Brain microvascular endothelial cell (primary cell): ENCODE measurements around the gene LTBP1.
"Not testable (repeated sequence)": the region's sequence is repeated elsewhere in the genome, so short reads cannot be mapped to it uniquely, and the experiment has no call there.

Experiments used
- DNase-seq: peaks from one replicate; pipeline ENCODE4 v3.0.0-alpha.2; 2020
- H3K27ac ChIP-seq: fragments of 250-450 bp; sonication (Bioruptor Pico); 2 replicates; pipeline ENCODE4 v1.5.1; 2020; ENCODE audit warnings: mild to moderate bottlenecking, moderate library complexity
- H3K27me3 ChIP-seq: fragments of 250-450 bp; sonication (Bioruptor Pico); replicated peaks from 2 replicates; pipeline ENCODE4 v1.5.1; 2020; ENCODE audit warnings: mild to moderate bottlenecking
- H3K36me3 ChIP-seq: fragments of 250-450 bp; sonication (Bioruptor Pico); replicated peaks from 2 replicates; pipeline ENCODE4 v1.5.1; 2020; ENCODE audit warnings: mild to moderate bottlenecking
- H3K4me3 ChIP-seq: 2 replicates; pipeline ENCODE4 v1.5.1; 2011; ENCODE audit warnings: low read depth, mild to moderate bottlenecking, control low read depth, low read length, moderate library complexity
- in situ Hi-C: cut with HindIII; loops from 2 replicates; pipeline ENCODE4 v1.10.0; 2017; ENCODE audit warnings: low sequenced_read_pairs, low pct_ligation_motif_present
- TF ChIP-seq, protein P1 (sequence below): IDR thresholded peaks from 2 replicates; pipeline ENCODE4 v1.5.1; 2011; ENCODE audit warnings: low read depth, mild to moderate bottlenecking, moderate library complexity, low read length, control low read depth, inconsistent platforms; ENCODE audit errors: missing control alignments

The LTBP1 gene

DNA sequence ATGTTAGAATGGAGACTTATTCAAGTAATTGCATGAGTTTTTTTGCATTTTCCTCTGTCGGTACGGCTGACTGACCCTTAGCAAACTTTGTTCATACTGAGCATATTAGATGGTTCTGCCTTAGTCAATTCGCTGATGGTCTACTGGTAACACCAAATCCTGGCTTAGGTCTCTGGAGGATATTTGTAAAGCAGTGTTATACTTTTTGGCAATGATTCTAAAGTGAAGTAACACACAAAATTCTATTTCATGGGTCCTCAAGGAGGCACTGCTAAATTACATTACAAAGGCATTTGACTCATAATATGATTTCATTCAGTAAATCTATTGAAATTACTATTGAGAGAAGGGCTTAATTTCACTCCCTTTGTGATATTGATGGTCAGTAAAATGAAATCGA lies 282.9 kb downstream of the LTBP1 start:
- in situ Hi-C loops = no loop called here
- TF ChIP-seq, protein P1, sequence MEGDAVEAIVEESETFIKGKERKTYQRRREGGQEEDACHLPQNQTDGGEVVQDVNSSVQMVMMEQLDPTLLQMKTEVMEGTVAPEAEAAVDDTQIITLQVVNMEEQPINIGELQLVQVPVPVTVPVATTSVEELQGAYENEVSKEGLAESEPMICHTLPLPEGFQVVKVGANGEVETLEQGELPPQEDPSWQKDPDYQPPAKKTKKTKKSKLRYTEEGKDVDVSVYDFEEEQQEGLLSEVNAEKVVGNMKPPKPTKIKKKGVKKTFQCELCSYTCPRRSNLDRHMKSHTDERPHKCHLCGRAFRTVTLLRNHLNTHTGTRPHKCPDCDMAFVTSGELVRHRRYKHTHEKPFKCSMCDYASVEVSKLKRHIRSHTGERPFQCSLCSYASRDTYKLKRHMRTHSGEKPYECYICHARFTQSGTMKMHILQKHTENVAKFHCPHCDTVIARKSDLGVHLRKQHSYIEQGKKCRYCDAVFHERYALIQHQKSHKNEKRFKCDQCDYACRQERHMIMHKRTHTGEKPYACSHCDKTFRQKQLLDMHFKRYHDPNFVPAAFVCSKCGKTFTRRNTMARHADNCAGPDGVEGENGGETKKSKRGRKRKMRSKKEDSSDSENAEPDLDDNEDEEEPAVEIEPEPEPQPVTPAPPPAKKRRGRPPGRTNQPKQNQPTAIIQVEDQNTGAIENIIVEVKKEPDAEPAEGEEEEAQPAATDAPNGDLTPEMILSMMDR = no peak
- no peak for DNase-seq
- peak overlapping the region; percentile 29 for H3K27ac ChIP-seq
- peaks cover 25% of the 10 kb centered on the region for H3K36me3 ChIP-seq
- H3K27me3 ChIP-seq = no peaks in the 10 kb centered on the region
- no peak overlapping the region for H3K4me3 ChIP-seq

DNA sequence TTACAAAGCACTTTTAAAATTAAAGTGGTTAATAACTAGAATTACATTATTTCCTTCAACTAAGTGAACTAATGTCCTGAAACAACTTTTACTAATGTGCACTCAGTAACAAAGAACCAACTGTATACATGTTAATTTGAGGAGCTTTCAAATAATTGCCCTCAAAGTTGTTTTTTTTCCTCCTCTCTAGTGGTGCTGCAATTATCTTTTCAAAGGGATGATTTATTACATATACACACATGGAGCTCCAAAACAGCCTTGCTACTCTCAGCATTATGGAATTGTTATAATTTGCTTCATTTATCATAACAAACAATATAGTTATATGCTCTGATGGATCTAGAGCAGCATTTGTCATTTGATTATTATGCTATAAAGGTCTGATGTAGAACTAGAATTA lies 283.4 kb downstream of the LTBP1 start:
- no peak for DNase-seq
- in situ Hi-C loops = no loop called here
- TF ChIP-seq, protein P1 = no peak
- Histone ChIP-seq H3K4me3 (no peak overlapping the region), H3K36me3 (peaks cover 28% of the 10 kb centered on the region), H3K27ac (peak overlapping the region; percentile 29), H3K27me3 (no peaks in the 10 kb centered on the region)

DNA sequence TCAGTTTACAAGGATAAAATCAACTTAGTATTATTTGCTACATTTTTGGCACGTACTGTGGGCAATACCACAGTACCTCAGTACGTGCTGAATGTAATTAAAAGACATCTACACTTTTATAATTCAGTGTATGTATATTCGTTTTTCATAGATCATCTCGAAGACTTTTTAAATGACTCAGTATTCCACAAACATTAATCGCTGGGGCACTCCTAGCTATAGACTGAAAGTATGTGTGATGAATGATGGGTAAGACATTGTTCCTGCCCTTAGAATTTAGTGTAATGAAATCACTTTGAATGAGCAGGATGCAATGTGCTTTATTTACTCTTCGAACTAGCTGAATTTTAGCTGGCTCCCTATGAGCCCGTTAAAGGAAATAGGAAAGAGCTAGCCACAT lies 284.1 kb downstream of the LTBP1 start:
- no peaks in the 10 kb centered on the region for H3K27me3 ChIP-seq
- TF ChIP-seq, protein P1 = no peak
- DNase-seq = no peak
- in situ Hi-C loops = no loop called here
- H3K36me3 ChIP-seq = peaks cover 27% of the 10 kb centered on the region
- no peak overlapping the region for H3K4me3 ChIP-seq
- peak overlapping the region; percentile 29 for H3K27ac ChIP-seq

DNA sequence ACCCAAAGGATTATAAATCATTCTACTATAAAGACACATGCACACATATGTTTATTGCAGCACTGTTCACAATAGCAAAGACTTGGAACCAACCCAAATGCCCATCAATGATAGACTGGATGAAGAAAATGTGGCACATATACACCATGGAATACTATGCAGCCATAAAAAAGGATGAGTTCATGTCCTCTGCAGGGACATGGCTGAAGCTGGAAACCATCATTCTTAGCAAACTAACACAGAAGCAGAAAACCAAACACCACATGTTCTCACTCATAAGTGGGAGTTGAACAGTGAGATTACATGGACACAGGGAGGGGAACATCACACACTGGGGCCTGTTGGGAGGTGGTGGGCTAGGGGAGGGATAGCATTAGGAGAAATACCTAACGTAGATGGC lies 288.8 kb downstream of the LTBP1 start:
- DNase-seq, H3K4me3 ChIP-seq, H3K27me3 ChIP-seq, in situ Hi-C loops: not testable (repeated sequence)
- peaks cover 33% of the 10 kb centered on the region for H3K36me3 ChIP-seq
- H3K27ac ChIP-seq = peak overlapping the region; percentile 90

DNA sequence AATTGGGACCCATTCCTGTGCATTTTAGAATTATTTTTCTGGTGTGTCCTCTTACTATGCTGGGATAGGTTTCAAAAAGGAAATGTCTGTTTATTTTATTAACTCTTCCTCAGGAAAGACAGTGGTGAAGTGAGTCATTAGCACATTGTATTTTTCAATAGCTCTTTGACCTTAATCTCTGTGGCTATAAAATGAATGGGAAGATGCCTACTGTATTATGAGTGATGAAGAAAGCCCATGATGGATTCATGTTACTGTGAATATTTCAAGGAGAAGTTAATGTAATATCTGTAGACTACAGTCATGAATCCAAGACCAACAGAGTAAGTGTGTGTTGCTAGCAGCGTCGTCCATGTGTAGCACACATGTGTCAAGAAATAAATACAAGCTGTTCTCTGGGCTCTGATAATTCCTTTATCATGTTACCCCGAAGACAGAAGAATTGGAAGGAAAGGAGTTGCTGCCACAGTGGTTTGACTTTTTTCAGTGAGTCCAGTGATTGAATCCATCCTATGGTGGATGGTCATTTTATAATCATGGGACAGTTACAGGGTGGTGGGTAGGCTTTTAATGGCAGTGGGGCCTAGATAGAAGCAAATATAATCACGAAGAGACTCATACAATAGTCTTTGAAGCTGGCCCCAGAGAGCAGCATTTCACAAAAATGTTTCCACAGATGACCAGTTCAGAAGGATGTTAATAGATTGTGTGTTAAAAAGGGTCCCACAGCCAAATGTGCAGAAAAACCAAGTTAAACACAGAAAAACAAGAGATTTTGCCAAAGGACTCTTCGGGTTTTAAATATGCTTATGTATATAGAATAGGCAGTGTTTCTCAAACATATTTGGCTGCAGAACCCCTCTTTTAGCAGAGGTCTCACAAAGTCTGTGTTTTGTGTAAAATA lies 290.0 kb downstream of the LTBP1 start:
- in situ Hi-C loops = no loop called here
- no peaks in the 10 kb centered on the region for H3K27me3 ChIP-seq
- no peak overlapping the region for H3K4me3 ChIP-seq
- peak overlapping the region; percentile 90 for H3K27ac ChIP-seq
- no peak for DNase-seq
- TF ChIP-seq, protein P1 = no peak
- H3K36me3 ChIP-seq = peaks cover 27% of the 10 kb centered on the region

DNA sequence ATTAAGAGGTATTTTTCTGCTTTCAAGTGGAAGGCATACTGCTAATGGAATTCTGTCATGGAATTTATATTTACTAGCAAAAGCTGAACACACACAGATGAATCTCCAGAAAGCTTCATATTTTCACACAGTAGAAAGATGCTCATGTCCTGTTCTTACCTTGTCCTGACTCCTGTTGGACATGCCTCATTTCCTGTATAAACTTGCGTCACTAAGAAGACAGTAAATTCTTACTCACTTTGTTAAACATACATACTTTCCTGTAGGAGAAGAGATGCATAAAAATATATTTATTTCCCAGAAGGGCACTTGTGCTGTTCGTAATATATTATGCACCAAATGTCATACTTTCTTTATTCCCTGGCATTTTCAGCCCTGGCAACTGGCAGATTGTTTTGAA lies 291.4 kb downstream of the LTBP1 start:
- Histone ChIP-seq H3K36me3 (peaks cover 27% of the 10 kb centered on the region), H3K4me3 (no peak overlapping the region), H3K27me3 (no peaks in the 10 kb centered on the region), H3K27ac (peak overlapping the region; percentile 90)
- peak; percentile 73 for DNase-seq
- in situ Hi-C loops = no loop called here
- TF ChIP-seq, protein P1 = no peak
